Iris pigment epithelial cell (primary cell): Measurements from ENCODE around the gene TRIM64C.
"Not testable (repeated sequence)": the region's sequence is repeated elsewhere in the genome, so short reads cannot be mapped to it uniquely, and the experiment has no call there.

Source experiments
- DNase-seq: peaks from one replicate; pipeline ENCODE4 v3.0.0-alpha.2; 2011; ENCODE audit warnings: low read depth

The TRIM64C gene, protein sequence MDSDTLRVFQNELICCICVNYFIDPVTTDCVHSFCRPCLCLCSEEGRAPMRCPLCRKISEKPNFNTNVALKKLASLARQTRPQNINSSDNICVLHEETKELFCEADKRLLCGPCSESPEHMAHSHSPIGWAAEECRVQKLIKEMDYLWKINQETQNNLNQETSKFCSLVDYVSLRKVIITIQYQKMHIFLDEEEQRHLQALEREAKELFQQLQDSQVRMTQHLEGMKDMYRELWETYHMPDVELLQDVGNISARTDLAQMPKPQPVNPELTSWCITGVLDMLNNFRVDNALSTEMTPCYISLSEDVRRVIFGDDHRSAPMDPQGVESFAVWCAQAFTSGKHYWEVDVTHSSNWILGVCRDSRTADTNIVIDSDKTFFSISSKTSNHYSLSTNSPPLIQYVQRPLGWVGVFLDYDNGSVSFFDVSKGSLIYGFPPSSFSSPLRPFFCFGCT

GRCh38 chr11:49059012-49059411 lies at the start of gene TRIM64C:
TRIM64C (minus strand) TSS chr11:49059112; CDS start chr11:49059112, 0 bp downstream.
- not testable (repeated sequence) for DNase-seq

GRCh38 chr11:49102356-49102755 lies 43.4 kb upstream of the TRIM64C start:
- DNase-seq: not testable (repeated sequence)

GRCh38 chr11:49069897-49070296 lies 11.0 kb upstream of the TRIM64C start:
- DNase-seq: not testable (repeated sequence)

GRCh38 chr11:49049821-49050220 lies 9.1 kb downstream of the TRIM64C start:
- DNase-seq: not testable (repeated sequence)

GRCh38 chr11:49048229-49048628 lies 10.7 kb downstream of the TRIM64C start:
- not testable (repeated sequence) for DNase-seq

DNA sequence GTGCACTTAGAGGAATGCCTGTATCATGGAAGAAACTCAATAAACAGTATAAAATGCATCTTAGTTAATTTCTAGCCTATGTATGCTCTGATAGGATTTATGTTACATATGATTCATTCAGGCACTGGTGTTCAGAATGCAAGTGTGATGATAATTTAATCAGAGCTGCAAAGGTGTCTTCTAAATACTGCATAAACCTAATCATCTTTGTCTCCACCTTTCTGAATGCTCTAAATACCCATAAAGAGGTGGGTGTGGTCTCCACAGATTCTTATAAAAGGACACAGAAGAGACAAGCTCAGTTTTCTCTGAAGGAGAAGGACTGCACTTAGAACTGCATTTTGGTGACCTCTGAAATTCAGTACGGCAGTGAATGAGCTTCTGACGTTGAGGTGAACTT lies 30.4 kb downstream of the TRIM64C start, which contains the start of gene TRIM49B:
TRIM49B (plus strand) TSS at position 301 of the 400 bp plus-strand sequence. CDS start 2,777 bp downstream, outside the sequence.
- DNase-seq: not testable (repeated sequence)
